GM18505 (cell line): ENCODE data around the gene AATK.

ENCODE experiments used
- ATAC-seq: cut with Tn5 transposase; IDR thresholded peaks from one replicate; pipeline ENCODE4 v1.9.1; 2021; ENCODE audit not compliant: unreplicated experiment
- POLR2A ChIP-seq: IDR thresholded peaks from 4 replicates; pipeline ENCODE4 v1.6.1; 2011; ENCODE audit warnings: borderline replicate concordance; ENCODE audit not compliant: insufficient read depth, insufficient read length; ENCODE audit errors: extremely low read depth

AATK gene

DNA sequence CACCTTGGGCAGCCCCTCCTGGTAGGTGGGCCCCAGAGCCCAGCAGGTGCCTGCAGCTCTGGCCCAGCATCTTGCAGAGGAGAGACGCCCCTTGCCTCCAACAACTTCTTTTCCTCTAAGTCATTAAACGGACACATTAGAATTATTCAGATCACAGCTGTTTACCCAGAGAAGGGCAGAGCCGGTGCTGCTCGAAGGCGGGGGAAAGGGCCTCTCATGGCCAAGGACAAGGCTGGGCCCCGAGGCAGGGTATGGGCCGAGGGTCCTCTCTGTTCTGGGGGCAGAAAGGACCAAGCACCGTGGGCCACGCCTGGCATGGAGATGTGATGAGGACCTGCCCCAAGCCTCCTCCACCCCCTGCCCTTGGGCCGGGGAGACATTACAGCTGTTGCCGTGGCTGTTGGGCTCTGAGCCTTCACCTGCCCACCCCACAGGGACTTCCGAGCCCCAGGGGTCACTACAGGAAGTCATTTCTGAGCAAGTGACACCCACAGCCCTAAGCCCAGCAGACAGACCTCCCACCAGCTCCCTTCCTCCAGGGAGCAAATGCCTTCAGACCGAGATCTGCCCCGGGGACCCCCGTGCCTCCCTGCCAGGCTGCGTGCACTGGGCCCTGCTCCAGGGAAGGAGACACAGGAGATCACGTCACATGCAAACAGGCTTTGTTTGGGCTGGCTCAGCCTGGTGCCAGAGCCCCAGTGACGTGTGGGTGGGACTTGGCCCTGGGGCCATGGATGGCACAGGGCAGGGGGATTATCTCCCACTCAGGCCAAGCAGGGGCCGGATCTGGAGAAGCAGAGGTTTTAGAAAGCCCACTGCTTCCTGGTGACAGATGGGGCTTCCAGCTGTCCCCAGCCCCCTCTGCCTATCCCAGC lies 1.4 kb downstream of the AATK start:
- ATAC-seq: no peak

DNA sequence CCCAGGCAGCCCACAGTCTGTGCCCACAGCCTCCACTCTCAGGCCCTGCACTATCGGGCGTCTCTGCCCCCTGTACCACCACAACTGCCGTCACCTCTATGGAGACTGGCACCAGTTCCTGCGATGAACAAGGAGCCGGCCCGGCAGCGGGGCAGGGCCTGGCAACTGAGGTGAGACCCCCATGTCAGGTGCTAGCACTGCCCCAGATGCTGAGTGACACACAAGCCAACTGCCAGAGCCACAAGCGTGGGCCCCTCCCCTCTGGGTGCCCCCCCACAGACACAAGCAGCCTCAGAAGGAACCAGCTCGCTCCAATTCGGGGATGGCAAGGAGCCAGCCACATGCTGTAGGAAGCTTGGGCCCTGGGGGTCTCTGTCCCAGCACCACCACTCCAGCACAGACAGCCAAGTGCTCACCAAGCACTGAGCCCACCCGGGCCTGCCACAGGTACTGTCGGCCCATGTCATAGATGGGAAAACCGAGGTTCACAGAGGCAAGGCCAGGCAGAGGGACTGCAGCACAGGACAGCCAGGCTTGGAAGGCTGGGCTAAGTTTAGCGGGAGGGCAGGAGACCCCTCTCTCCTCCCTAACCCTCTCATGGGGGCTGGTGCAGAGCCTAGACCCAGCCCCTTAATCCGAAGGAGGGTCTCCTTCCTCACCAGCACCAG lies 2.2 kb downstream of the AATK start:
- TF ChIP-seq POLR2A: no peak
- no peak for ATAC-seq

More for the DNA sequence above, 1.4 kb downstream of the AATK start:
- no peak for TF ChIP-seq POLR2A

DNA sequence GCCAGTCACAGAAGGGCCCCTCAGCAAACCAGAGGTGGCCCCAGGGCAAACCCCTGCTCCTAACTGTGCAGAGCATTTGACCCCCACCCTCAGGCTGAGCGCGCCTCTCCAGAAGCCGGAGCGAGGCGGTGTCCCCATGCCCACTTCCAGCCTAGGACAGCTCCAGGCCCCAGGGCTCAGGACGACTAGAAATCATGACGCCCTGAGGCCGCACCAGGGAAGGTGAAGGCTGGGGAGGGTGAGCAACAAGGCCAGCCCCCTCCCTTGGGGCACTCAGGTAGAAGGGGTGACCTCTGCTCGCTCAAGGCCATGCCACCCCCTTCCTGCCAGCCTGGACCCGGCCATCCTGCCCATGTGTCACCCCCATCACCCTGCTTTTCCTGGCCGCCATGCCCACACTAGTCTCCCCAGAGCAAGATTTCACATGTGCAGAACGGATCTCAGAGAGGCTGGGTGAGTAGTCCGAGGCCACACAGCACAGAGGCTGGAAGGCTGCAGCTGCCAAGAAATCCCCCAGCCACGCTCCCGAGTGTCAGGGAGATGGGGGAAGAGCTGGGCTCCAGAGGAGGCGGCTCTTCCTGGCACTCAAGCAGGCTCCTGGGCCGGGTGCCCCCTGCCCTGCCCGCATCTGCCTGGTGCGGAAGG lies 2.8 kb downstream of the AATK start:
- TF ChIP-seq POLR2A: no peak
- ATAC-seq: no peak

DNA sequence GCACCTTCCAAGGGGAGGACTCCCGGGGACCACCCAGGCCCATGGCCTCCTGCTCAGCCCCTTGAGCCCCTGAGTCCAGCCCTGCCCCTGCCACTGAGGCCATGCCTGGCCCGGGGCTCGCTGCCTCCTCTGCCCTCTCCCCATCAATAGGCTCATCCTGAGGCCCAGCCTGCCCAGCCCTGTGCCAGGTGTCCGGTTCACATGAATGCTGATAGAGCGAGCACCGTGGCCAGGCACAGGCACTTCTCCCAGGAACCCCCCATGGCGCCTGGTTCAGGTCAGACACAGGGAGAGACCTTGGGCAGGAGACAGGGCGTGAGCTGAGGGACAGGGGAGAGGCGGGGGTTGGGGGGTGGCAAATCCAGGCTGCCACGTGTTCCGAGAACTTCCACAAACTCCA lies 3.5 kb downstream of the AATK start:
- no peak for ATAC-seq
- TF ChIP-seq POLR2A: no peak

DNA sequence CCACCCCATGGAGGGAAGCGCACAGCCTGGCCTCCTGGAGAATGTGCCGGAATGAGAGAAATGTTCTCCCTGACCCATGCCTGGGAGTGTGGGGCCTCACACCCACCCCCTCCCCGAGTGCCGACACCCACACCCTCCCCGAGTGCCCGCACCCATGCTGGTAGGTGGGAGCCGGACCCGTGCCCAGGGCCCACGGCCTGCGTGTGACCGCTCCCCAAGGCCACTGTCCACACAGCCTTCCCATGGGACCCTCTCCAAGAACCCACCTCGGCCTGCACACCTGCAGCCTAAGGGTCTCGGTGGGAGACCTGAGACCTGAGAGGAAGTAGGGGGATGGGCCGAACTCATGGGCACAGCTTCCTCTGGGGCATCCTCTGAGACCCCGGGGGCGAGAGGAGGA lies 4.0 kb downstream of the AATK start:
- TF ChIP-seq POLR2A: no peak
- no peak for ATAC-seq

DNA sequence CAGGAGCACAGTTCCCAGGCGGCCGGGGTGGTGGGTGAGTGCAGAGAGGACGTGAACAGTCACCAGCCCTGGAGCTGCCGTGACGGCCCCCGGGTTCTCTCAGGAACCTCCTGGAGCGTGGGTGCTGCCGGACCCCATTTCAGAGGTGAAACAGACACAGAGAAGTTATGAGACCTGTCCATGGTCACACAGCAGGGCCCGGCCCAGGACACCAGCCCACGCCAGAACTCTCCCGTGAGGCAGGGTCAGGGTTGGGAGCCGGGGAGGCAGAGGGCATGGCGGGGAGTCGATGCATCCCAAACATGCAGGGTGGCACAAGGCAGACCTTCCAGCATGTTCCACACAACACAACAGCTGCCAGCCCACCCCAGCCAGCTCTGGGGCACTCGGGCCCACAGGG lies 4.5 kb downstream of the AATK start:
- no peak for TF ChIP-seq POLR2A
- ATAC-seq: no peak

DNA sequence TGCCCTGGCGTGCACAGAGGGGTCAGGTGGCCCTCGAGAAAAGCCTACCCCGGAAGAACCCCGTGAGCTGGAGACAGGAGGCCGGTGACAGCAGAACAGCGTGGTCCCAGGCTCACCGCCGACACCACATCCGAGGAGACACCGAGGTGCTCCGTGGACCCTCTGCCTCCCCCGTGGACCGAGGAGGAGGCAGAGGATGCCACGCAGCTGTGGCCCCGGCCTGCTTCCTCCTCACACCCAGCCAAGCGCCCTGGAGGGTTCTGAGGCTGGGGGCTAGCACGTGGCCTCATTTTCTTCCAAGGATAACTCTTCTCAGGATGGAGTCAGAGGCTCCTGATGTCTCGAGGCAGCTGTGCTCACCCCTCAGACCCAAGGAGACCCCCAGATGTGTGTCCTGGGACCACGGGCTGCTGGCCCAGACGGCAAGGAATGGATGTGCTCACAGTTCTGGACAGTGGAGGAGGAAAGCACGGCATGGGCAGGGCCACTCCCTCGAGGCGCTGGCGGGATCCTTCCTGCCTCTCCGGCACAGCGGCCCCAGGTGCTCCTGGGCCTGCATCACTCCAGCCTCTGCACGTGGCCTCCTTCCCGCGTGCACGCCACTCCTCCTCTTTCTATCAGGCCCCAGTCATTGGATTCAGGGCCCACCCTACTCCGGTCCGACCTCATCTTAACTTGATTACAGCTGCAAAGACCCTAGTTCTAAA lies 5.1 kb downstream of the AATK start:
- no peak for TF ChIP-seq POLR2A
- ATAC-seq: no peak

DNA sequence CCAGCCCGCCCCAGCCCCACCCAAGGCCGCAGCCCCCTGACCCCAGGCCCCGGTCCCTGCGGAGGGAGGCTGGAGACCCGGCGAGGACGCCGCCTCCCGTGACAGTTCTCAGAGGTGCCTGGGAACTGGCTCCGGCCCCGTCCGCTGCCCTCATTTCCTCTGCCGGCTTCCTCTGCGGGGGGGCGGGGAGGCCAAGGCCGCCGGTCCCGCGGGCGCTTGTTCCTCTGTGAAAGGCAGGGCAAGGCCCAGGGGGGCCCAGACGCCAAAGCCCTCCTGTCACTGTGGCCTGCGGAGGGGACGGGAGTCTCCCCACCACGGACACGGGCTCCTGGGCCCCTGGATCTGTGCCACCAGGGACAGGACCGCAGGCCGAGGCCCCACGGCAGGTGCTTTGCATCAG lies 5.7 kb downstream of the AATK start:
- no peak for TF ChIP-seq POLR2A
- ATAC-seq: no peak

DNA sequence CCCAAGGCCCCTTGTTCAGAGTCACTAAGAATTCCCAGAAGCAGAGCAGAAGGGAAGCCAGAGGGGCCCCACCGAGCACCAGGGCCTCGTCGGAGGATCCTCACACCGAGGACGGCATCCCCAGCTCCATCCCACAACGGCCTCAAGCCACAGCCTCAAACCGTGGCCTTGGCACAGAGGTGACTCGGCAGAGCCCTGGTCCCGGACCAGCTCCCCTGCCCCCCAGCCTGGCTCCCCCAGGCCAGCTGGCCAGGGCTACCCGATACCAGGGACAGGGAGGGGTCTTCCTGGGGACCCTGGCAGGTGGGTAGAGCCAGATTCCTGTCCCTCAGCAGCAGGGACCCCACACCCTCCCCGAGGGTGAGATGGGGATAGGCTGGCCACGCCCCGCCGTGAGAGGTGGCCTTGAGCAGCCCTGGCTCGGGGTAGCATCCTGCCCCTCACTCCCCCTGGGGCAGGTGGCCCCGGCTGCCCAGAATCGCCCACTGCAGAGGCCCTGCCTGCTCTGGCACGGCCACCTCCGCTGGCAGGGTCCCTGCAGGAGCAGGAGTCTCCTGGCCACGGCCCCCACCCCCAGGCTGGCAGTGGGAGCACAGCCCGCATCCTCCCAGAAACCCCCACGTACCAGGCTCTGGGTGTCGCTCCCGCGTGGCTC lies 6.3 kb downstream of the AATK start:
- no peak for TF ChIP-seq POLR2A
- no peak for ATAC-seq

DNA sequence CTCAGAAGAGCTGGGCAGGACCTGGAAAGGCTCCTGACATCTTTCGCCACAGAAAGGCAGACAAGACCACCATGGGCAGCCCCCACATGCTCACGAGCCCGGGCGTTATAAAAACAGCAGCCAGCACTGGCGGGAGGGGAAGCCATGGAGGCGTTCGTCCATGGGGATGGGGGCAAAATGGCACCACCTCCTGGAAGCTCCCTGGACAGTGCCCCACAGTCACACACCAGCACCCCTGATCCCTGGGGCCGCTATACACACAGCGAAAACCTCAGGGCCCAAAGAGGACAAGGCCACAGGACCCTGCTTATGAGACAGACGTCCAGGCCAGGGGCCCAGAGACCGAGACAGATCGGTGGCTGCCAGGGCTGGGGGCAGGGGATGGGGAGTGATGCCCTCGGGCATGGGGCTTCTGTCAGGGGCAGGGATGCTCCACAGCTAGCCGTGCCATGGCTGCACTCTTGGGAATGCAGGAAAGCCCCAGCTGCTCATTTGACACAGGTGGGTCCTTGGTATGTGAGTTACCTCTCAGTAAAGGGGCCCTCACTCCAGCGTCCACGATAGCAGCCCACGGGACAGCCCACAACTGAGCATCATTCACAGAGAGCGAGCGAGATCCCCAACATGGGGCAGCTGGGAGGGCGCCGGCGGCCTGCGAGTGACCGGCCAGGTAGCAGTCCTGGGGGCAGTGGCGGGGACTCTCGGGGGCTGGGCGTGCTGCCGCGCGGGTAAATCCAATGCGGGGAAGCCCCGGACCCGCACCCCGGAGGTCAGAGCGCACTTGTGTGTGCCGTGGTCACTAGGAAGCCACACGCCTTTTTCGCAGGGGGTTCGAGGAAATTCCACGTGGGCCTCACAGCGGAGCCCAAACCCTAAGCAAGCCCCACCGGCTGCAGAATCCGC lies 7.1 kb downstream of the AATK start:
- TF ChIP-seq POLR2A: no peak
- no peak for ATAC-seq

DNA sequence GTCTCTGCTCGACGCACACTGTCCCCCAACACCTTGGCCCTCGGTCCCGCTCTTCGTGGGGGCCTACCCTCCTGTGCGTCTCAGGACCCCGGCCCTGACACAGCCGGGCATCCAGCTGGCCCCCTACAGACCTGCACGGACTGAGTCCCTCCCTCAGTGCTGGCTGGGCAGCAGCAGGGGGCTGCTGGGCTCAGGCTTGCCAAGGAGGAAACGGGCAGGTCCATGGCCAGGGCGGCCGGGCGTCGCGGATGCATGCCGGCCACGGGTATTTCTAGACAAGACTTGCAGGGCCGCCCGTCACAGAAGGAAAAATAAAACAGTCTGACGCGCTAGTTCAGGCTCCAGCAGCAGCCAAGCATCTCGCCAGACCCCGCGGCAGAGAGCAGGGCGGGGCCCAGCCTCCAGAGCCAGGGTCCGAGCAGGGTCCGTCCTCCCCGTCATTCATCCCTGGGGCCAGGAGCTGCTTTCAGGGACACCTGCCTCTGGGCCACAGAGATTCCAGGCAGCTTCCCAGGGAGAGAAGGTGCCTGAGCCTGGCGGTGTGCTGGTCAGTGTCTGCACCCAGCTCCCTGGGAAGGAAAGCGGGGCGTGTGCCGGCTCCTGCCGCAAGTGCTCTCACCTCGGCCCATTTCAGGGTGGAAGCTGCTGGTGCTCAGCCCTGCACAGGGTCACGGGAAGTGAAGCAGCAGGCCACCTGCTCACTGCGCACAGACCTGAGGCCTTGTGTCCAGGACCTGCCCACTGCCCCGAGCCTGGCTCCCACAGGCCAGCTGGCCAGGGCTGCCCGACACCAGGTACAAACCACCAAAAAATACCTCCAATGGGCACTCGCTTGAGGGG lies 8.0 kb downstream of the AATK start:
- no peak for TF ChIP-seq POLR2A
- ATAC-seq: no peak
